Dermis blood vessel endothelial cell (primary cell): Measurements from ENCODE around the gene DPCD. TPM values are rescaled to one million over a fixed set of nuclear protein-coding genes. Genes with fewer than 3 reads are reported as not detected.
"Not testable (repeated sequence)": the region's sequence is repeated elsewhere in the genome, so short reads cannot be mapped to it uniquely, and the experiment has no call there.

Experiments
- DNase-seq: peaks from one replicate; pipeline ENCODE4 v3.0.0; 2010
- total RNA-seq: library from RNA; depleted of rRNA; stranded (reverse); fragments of >200 nt; gene quantifications from 2 replicates; pipeline ENCODE4 v1.2.3, GENCODE V29; 2014

DPCD gene
- total RNA-seq, 1 donor from 2014 or later: 28.1 TPM

GRCh38 chr10:101588879-101589278 is 758 bp downstream of the DPCD start:
- peak; percentile 51 for DNase-seq

DNA sequence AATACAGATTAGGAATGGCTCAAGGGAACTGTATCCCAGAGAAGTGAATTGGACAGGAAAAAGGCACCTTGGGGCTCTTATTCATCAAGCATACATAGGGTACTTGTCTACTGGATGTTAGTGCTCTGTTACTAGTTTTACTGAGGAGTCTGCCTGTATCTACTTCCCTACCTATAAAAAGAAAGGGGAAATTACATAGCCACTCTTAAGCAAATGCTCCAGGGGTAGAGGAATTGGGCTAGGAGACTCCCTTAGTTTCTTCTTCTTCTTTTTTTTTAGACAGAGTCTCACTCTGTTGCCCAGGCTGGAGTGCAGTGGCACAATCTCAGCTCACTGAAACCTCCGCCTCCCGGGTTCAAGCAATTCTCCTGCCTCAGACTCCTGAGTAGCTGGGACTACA is 5.2 kb downstream of the DPCD start:
- not testable (repeated sequence) for DNase-seq

DNA sequence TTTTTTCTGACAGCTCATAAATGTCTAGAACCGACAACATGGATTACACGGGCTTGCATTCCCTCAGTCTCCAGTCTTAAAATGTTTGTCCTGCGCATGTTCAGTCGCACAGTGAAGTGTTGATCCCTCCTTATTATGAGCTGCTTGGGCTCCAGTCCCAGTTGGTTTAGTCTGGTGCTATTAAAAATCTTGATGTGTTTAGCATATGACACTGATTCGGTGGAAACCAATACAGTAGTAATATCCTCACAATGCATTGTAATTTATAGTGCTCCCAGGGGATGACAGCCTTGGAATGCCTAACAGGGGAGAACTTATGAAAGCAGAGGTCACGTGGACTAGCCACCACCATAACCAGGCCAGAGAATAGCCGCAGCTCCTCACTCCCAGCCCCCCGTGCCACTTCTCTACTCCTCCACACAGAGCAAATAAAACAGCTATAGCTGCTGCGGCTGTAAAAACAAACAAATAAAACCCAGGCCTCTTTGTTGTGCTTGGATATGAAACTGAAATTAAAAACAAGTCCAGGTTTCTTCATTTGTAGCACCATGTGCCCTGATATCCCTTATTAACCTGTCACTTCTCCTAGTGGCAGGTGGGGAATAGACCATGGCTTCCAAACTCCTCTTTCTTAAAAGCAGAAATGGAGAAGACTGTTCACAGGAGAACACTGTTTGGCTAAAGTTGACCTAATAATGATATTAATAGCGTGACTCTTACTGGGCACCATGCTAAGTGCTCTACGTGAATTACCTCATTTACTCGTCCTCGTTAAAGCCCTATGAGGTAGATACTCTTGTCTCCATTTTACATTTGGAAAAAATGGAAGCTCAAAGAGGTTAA is 7.7 kb downstream of the DPCD start:
- DNase-seq: no peak

DNA sequence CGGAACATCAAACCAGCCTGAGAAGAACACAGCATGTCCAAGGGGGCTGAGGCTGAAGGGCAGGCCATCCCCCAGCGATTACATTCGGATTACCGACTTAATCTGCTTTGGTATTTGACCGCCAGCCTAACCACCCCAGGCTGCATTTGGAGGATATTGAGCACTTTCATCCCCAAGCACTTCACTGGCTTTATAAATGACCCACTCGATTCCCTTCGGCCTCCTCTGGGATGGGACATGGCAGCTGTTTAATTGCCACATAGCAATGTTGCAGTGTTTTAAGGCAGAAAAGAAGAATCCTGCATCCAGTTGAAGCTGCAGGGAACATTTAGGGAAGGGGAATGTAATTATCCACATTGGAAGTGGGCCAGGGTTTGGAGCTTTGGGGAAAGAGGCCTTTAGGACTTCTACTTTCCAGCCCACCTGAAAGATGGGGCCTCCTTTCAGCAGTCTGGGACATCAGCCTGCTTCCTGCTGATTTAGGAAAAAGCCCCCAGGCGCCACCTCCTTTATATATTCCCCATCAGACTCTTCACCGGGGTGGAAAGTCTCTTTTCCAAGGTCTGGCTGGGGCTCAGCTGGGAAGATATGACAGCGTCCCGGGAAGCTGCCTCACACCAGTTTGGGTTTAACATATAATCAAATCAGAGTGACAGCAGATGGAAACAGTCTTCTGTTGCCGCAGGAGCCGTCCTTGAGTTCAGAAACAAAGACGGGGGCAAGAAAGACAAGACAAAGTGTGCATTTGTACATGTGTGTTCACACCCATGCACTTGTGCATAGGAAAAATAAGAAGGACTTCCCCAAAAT is 9.2 kb downstream of the DPCD start:
- DNase-seq: no peak

- no peak for DNase-seq
Measured at GRCh38 chr10:101601541-101601940, 13.4 kb downstream of the DPCD start.

DNA sequence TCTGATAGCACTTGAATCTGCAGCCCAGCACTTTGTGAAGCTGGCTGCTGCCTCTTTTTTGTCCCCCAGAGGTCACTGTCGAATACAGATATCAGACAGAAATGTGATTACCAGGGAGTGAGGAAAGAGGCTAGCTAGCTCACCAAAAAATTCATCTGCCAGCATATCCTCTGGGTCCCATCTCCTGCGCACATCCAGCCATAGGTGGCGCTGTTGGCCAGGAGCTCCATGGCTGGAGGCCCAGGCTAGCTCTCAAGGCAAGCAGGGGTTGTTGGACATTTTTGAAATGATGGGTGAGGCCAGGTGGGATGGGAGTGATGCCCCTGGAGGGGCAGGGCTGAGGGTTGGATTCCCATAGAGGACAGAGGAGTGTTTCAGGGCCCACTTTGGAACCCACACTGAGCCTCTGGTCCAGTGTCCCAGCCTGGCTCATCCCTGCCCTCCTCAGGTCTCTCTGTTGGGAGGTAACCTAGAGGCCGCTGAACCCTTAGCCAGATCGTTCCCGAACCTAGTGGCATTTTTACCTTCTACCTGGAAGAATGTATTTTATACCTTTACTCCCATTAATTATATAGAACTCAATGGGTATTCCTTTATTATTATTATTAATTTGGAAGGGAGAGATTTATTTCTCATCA is 14.8 kb downstream of the DPCD start:
- peak; percentile 79 for DNase-seq

- peak; percentile 9 for DNase-seq
Measured at GRCh38 chr10:101607124-101607523, 19.0 kb downstream of the DPCD start.

DNA sequence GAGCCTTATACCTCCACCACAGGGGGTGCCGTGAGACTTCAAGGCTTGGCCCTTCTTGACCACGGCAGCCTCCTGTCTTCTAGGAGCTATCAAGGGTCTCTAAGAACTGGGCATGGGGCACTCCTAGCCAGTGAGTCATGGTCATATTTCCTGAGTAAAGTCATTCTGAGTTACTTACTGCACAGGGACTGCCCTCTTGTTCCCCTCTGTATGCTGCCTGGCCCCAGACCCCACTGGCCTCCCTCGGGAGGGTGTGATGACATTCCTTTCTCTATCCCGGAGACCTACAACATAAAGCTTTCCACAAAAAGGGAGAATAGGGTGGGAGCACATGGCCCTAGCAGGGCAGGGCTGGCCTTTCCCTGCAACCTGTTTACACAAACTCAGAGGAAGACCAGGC is 21.4 kb downstream of the DPCD start:
- DNase-seq: peak; percentile 30

GRCh38 chr10:101611096-101611905 is 23.2 kb downstream of the DPCD start:
- no peak for DNase-seq

DNA sequence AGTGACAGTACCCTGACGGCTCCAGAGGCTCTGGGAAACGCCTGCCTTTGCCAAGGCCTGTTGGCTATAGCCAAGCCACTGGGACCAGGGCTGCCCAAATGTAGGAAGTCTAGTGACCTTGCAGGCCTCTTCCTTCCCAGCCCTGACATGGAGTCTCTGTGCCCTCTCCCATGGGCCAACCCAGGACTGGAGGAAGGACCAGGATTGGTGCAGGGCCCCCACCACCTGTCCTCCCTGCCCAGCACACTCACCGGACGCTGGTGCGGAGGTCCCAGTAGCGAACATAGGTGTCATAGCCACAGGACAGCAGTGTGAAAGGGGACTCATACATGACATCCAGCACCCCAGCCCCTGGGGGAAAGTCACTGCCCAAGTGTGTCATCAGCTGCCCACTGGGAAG is 24.0 kb downstream of the DPCD start:
- no peak for DNase-seq

DNA sequence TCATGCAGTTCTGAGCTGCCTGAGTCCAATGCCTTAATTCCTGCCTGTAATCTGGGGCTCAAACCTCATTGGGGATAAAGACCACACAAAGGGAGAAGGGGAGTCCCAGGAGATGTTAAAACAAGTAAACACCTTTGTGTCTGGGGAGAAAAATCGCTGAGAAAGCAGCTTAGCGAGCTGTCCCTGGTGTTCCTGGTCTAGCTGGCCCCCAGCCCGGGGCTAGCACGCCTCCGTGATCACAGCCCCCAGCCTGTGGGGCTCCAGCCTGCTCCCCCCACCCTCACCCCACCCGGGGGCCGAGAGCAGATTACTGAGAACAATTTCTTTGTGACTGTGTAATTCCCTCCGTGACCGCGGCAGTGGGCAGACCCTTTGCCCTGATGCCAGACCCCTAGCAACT is 24.8 kb downstream of the DPCD start:
- no peak for DNase-seq

- DNase-seq: no peak
Measured at GRCh38 chr10:101613646-101614045, 25.5 kb downstream of the DPCD start.

DNA sequence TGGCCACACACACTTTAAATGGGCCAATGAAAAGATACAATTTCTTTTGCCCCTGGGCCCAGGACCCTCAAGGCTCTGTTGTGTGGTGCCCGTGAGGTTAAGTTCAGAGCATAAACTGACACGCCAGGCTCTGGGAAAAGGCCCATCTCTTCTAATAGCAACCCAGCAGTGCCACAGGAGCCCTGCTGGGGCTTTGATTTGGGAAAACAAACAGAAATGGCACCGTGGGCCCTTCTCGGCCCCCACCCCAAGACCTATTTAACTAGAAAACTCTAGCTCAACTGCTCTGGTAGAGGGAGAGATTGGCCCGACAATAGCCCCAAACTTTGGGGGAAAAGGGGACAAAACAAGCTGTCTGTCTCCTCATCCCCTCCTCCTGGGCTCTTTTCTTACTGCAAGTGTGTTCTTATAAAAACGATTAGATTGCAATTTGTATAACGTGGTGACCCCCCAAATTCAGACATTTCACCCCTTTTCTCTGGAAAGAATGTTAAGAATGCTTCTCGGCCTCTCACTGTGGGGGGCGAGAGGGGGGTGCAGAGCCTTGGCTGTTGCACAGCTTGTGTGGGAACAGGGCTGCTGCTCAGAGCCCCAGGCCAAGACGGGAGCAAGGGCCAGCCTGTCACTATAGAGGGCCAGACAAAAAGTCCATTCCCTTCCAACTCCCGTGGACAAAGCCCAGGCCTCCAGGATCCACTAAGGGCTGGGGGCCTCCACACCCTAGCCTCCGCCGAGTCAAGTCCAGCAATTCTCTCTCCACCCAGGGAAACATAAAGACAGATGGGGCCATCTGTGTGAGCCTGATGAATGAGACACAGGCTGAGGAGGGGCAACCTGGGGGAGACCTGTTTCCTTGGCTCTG is 26.8 kb downstream of the DPCD start:
- no peak for DNase-seq

DNA sequence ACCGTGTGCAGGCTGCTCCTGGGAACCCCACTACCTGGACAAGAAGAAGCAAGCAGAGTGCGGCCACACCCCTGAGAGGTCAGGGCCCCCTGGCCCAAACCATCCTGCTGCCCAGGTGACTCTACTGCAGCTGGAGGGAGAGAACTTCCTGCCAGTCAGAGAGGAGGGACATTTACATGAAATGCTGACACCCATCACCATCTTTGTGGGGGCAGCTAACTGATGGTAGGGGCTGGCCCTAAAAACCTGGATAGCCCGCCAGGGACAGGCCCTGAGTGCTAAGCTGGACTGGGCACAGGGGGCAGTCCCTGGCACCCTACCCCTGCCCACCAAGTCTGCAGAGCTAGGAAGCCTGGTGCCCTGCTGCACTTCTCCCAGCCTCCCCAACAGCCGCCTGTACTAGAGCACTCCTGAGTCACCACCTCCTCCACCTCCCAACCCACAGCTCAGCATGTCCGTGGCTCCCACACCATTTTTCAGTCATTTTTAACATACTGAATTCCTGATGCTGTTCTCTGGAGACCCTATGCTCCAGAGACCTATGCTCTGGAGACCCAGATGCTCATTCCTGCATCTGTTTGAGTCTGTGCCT is 27.5 kb downstream of the DPCD start:
- DNase-seq: no peak

DNA sequence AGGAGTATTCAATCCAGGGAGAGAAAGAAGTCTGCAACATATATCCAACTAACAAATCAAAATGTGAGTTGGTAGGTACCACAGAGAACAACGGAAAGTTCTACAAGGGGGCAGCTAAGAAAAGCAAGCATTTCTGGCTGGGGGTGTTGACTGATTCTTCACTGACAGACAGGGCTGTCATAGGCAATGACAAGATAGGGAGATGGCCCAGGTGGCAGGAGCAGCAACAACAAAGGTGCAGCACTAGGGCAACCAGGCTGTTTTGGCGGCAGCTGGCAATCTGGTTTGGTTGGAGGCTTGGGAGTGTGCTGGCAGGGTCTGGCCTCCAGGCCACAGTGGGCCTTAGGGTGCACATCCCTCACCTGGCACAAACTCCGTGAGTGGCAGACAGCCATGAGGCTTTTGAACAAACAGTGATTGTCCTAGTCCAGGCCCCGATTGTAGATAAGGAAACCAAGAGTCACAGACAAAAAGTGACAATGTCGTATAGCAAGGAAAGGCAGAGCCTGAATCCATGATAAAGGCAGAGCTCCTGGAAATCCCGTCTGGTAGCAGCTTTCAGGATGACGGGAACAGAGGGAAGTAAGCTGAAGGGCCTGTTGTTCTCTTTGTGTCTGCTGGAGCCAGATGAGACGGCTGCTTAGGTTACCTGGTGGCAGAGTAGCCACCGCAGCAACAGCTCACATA is 28.4 kb downstream of the DPCD start:
- no peak for DNase-seq

GRCh38 chr10:101617102-101617823 is 29.1 kb downstream of the DPCD start:
- DNase-seq: peak; percentile 10

DNA sequence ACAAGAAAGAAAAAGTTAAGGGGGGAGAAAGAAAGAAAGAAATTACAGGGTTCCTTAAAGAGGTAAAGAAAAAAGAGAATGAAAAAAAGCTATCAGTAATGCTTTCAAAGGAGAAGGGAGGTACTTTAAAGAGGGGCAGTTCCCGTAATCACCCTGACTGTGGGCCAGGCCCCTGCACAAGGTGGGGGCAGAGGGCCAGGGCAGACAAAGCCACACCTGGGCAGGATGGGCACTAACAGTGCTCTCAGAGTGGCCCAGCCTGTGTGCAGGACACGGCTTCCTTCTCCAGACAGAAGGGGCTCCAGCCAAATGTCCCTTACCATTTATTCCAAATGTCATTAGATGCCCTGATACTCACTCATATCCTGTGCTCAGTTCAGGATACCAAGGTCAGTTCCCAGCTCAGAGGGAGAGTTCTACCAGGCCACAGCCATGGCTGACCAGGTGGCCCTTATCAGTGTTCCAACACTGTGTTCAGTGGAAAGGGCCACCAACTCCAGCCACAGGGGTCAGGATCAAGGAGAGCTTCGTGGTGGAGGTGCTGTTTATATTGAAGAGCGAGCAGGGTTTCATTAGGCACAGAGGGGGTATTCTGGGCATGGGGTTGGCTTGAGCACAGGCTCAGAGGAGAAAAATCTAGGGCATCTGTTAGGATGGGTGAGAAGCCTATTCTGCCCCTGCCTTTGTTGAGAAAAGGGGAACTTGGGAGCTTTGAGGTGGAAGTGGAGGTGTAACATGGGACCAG is 29.9 kb downstream of the DPCD start:
- no peak for DNase-seq

GRCh38 chr10:101618871-101619270 is 30.8 kb downstream of the DPCD start:
- DNase-seq: no peak

DNA sequence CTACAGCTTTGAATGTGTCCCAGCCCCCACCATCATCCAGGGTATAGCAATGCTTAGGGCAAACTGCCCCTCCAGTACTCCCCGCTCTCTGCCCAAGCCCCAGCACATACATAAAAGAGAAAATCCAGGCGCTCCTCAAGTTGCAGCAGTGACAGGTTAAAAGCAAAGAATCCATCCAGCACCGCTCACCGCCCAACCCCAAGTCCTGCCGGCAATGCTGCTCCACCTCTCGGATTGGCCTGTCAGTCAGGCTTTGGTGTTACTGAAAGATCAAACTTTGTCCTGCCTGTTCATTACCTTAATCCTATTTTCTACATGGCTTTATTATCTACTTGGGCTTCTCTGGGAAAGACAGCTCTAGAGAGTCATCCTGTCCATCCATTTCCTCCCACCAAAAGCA is 31.9 kb downstream of the DPCD start:
- no peak for DNase-seq
